IMR-90 (cell line): ENCODE measurements around the gene ANO1.

Experiments
- BHLHE40 ChIP-seq: fragments of 150-350 bp; IDR thresholded peaks from 2 replicates; pipeline ENCODE4 v1.6.1; 2016; ENCODE audit warnings: mild to moderate bottlenecking, low read depth, low read length
- CEBPB ChIP-seq: IDR thresholded peaks from 2 replicates; pipeline ENCODE4 v1.6.1; 2012; ENCODE audit warnings: low read depth, low read length, improper control_type of control experiment
- CHD1 ChIP-seq: IDR thresholded peaks from 2 replicates; pipeline ENCODE4 v1.6.1; 2012; ENCODE audit warnings: low read depth, low read length, improper control_type of control experiment
- FOS ChIP-seq: fragments of 150-350 bp; IDR thresholded peaks from 2 replicates; pipeline ENCODE4 v1.6.1; 2016; ENCODE audit warnings: low read depth, low read length
- MAFK ChIP-seq: IDR thresholded peaks from 2 replicates; pipeline ENCODE4 v1.6.1; 2012; ENCODE audit warnings: low read depth, low read length, improper control_type of control experiment
- MAZ ChIP-seq: IDR thresholded peaks from 2 replicates; pipeline ENCODE4 v1.6.1; 2012; ENCODE audit warnings: low read depth, mild to moderate bottlenecking, low read length, improper control_type of control experiment, moderate library complexity, borderline replicate concordance
- POLR2A ChIP-seq: IDR thresholded peaks from 2 replicates; pipeline ENCODE4 v1.6.1; 2012; ENCODE audit warnings: mild to moderate bottlenecking, low read depth, low read length
- RAD21 ChIP-seq: IDR thresholded peaks from 2 replicates; pipeline ENCODE4 v1.6.1; 2012; ENCODE audit warnings: low read length, improper control_type of control experiment
- RCOR1 ChIP-seq: IDR thresholded peaks from 2 replicates; pipeline ENCODE4 v1.6.1; 2012; ENCODE audit warnings: mild to moderate bottlenecking, low read length, improper control_type of control experiment; ENCODE audit not compliant: insufficient replicate concordance
- RFX5 ChIP-seq: IDR thresholded peaks from 2 replicates; pipeline ENCODE4 v1.8.0; 2012; ENCODE audit warnings: low read depth, mild to moderate bottlenecking, low read length, moderate library complexity
- SMC3 ChIP-seq: fragments of 150-350 bp; IDR thresholded peaks from 2 replicates; pipeline ENCODE4 v1.6.1; 2016; ENCODE audit warnings: low read depth, mild to moderate bottlenecking, antibody characterized with exemption, low read length, moderate library complexity
- TF ChIP-seq, protein P1 (sequence below): conservative IDR thresholded peaks from 2 replicates; pipeline ENCODE4 v1.5.1; 2012; ENCODE audit warnings: mild to moderate bottlenecking, low read depth, low read length, improper control_type of control experiment
- TF ChIP-seq, protein P2 (sequence below): fragments of 150-350 bp; IDR thresholded peaks from 2 replicates; pipeline ENCODE4 v1.6.1; 2017; ENCODE audit warnings: mild to moderate bottlenecking, antibody characterized with exemption, low read length, low read depth
- TF ChIP-seq, protein P3 (sequence below): fragments of 150-350 bp; IDR thresholded peaks from 2 replicates; pipeline ENCODE4 v1.6.1; 2016; ENCODE audit warnings: low read depth, mild to moderate bottlenecking, low read length, moderate library complexity, borderline replicate concordance

DNA sequence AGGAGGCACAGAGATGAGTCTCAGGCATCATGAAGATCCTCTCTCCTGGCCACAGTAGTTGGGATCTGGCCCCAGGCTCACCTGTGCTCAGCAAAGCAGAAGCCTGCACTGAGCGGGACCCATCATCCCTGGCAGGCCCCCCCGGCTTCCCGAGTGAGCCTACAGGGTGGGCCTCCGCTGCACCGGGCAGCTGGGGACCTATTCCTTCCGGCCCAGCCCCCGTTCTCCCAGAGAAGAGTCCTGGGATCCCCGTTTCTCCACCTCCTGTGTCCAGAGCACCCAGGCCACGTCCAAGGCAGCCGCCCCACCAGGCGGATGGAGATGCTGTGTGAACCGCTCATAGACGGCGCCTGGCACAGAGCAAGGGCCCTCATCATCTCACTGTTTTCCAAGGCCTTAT lies 52.5 kb downstream of the ANO1 start:
- TF ChIP-seq, protein P1, sequence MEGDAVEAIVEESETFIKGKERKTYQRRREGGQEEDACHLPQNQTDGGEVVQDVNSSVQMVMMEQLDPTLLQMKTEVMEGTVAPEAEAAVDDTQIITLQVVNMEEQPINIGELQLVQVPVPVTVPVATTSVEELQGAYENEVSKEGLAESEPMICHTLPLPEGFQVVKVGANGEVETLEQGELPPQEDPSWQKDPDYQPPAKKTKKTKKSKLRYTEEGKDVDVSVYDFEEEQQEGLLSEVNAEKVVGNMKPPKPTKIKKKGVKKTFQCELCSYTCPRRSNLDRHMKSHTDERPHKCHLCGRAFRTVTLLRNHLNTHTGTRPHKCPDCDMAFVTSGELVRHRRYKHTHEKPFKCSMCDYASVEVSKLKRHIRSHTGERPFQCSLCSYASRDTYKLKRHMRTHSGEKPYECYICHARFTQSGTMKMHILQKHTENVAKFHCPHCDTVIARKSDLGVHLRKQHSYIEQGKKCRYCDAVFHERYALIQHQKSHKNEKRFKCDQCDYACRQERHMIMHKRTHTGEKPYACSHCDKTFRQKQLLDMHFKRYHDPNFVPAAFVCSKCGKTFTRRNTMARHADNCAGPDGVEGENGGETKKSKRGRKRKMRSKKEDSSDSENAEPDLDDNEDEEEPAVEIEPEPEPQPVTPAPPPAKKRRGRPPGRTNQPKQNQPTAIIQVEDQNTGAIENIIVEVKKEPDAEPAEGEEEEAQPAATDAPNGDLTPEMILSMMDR: no peak
- TF ChIP-seq POLR2A: no peak
- no peak for TF ChIP-seq CEBPB
- TF ChIP-seq, protein P2, sequence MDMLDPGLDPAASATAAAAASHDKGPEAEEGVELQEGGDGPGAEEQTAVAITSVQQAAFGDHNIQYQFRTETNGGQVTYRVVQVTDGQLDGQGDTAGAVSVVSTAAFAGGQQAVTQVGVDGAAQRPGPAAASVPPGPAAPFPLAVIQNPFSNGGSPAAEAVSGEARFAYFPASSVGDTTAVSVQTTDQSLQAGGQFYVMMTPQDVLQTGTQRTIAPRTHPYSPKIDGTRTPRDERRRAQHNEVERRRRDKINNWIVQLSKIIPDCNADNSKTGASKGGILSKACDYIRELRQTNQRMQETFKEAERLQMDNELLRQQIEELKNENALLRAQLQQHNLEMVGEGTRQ: no peak
- TF ChIP-seq CHD1: no peak
- TF ChIP-seq MAFK: no peak
- no peak for TF ChIP-seq SMC3
- TF ChIP-seq RAD21: no peak
- TF ChIP-seq RCOR1: no peak
- TF ChIP-seq, protein P3, sequence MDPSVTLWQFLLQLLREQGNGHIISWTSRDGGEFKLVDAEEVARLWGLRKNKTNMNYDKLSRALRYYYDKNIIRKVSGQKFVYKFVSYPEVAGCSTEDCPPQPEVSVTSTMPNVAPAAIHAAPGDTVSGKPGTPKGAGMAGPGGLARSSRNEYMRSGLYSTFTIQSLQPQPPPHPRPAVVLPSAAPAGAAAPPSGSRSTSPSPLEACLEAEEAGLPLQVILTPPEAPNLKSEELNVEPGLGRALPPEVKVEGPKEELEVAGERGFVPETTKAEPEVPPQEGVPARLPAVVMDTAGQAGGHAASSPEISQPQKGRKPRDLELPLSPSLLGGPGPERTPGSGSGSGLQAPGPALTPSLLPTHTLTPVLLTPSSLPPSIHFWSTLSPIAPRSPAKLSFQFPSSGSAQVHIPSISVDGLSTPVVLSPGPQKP: no peak
- TF ChIP-seq MAZ: no peak
- TF ChIP-seq FOS: no peak
- TF ChIP-seq BHLHE40: no peak
- no peak for TF ChIP-seq RFX5
